HepG2 (cell line): ENCODE measurements around the gene FNDC10. TPM values are rescaled to one million over a fixed set of nuclear protein-coding genes. Genes with fewer than 3 reads are reported as not detected.

Source experiments
- ATM ChIP-seq: fragments of 450-650 bp; IDR thresholded peaks from 2 replicates; pipeline ENCODE4 v1.7.1; 2017; ENCODE audit warnings: mild to moderate bottlenecking, borderline replicate concordance
- CCAR2 ChIP-seq: fragments of 200-400 bp; formaldehyde crosslinking; optimal IDR thresholded peaks from 2 replicates; pipeline ENCODE3; 2018; ENCODE audit warnings: low read depth, mild to moderate bottlenecking, low read length, moderate library complexity
- CCDC6 ChIP-seq: sonication (generic); formaldehyde crosslinking; IDR thresholded peaks from 2 replicates; pipeline ENCODE4 v1.8.1; 2022; ENCODE audit warnings: mild to moderate bottlenecking, missing genetic modification reagents, moderate library complexity
- CHD4 ChIP-seq: fragments of 200-600 bp; sonication (generic); IDR thresholded peaks from 2 replicates; pipeline ENCODE4 v1.7.0; 2017; ENCODE audit warnings: mild to moderate bottlenecking, low read length, borderline replicate concordance
- FOXC1 ChIP-seq: sonication (generic); formaldehyde crosslinking; IDR thresholded peaks from 2 replicates; pipeline ENCODE4 v1.8.0; 2022; ENCODE audit warnings: mild to moderate bottlenecking, missing genetic modification reagents, borderline replicate concordance
- HNF1B ChIP-seq: sonication (generic); formaldehyde crosslinking; IDR thresholded peaks from 2 replicates; pipeline ENCODE4 v1.5.1; 2020; ENCODE audit warnings: mild to moderate bottlenecking, moderate library complexity, missing genetic modification reagents
- IRX3 ChIP-seq: sonication (generic); formaldehyde crosslinking; IDR thresholded peaks from 2 replicates; pipeline ENCODE4 v1.8.1; 2023; ENCODE audit warnings: mild to moderate bottlenecking, low read depth, missing genetic modification reagents, borderline replicate concordance
- MED8 ChIP-seq: sonication (generic); formaldehyde crosslinking; IDR thresholded peaks from 2 replicates; pipeline ENCODE4 v1.8.1; 2023; ENCODE audit warnings: mild to moderate bottlenecking, missing genetic modification reagents; ENCODE audit not compliant: insufficient replicate concordance
- MEIS2 ChIP-seq: sonication (generic); formaldehyde crosslinking; IDR thresholded peaks from 2 replicates; pipeline ENCODE4 v1.9.0; 2021; ENCODE audit warnings: mild to moderate bottlenecking, missing genetic modification reagents
- MYNN ChIP-seq: sonication (generic); formaldehyde crosslinking; IDR thresholded peaks from 2 replicates; pipeline ENCODE4 v1.4.0; 2020; ENCODE audit warnings: mild to moderate bottlenecking, low read depth, missing genetic modification reagents
- NAIF1 ChIP-seq: sonication (generic); formaldehyde crosslinking; IDR thresholded peaks from 2 replicates; pipeline ENCODE4 v1.5.0; 2020; ENCODE audit warnings: mild to moderate bottlenecking, missing genetic modification reagents, borderline replicate concordance
- ONECUT2 ChIP-seq: sonication (generic); formaldehyde crosslinking; IDR thresholded peaks from 2 replicates; pipeline ENCODE4 v1.4.0; 2020; ENCODE audit warnings: missing genetic modification reagents
- REXO4 ChIP-seq: sonication (generic); formaldehyde crosslinking; IDR thresholded peaks from 2 replicates; pipeline ENCODE4 v1.8.0; 2022; ENCODE audit warnings: missing genetic modification reagents, mild to moderate bottlenecking, borderline replicate concordance
- SAFB2 ChIP-seq: sonication (generic); formaldehyde crosslinking; IDR thresholded peaks from 2 replicates; pipeline ENCODE4 v1.5.1; 2020; ENCODE audit warnings: missing genetic modification reagents, low read depth, mild to moderate bottlenecking, borderline replicate concordance
- ZBTB33 ChIP-seq: sonication (generic); formaldehyde crosslinking; IDR thresholded peaks from 2 replicates; pipeline ENCODE4 v1.4.0; 2020; ENCODE audit warnings: missing genetic modification reagents
- ZFP37 ChIP-seq: sonication (generic); formaldehyde crosslinking; IDR thresholded peaks from 2 replicates; pipeline ENCODE4 v1.4.0; 2020; ENCODE audit warnings: missing genetic modification reagents, borderline replicate concordance
- ZNF160 ChIP-seq: sonication (generic); formaldehyde crosslinking; IDR thresholded peaks from 2 replicates; pipeline ENCODE4 v1.8.0; 2022; ENCODE audit warnings: mild to moderate bottlenecking, inconsistent platforms, missing genetic modification reagents
- ZNF225 ChIP-seq: sonication (generic); formaldehyde crosslinking; IDR thresholded peaks from 2 replicates; pipeline ENCODE4 v1.4.0; 2020; ENCODE audit warnings: mild to moderate bottlenecking, missing genetic modification reagents
- ZNF275 ChIP-seq: sonication (generic); formaldehyde crosslinking; IDR thresholded peaks from 2 replicates; pipeline ENCODE4 v1.8.0; 2022; ENCODE audit warnings: missing genetic modification reagents, mild to moderate bottlenecking, inconsistent platforms, borderline replicate concordance
- ZNF367 ChIP-seq: sonication (generic); formaldehyde crosslinking; IDR thresholded peaks from 2 replicates; pipeline ENCODE4 v1.4.0; 2020; ENCODE audit warnings: missing genetic modification reagents, borderline replicate concordance
- ZNF550 ChIP-seq: sonication (generic); formaldehyde crosslinking; IDR thresholded peaks from 2 replicates; pipeline ENCODE4 v1.4.0; 2020; ENCODE audit warnings: mild to moderate bottlenecking, missing genetic modification reagents, borderline replicate concordance
- ZNF556 ChIP-seq: sonication (generic); formaldehyde crosslinking; IDR thresholded peaks from 2 replicates; pipeline ENCODE4 v1.4.0; 2020; ENCODE audit warnings: mild to moderate bottlenecking, missing genetic modification reagents, borderline replicate concordance
- ZNF557 ChIP-seq: sonication (generic); formaldehyde crosslinking; IDR thresholded peaks from 2 replicates; pipeline ENCODE4 v1.4.0; 2020; ENCODE audit warnings: missing genetic modification reagents
- ZNF563 ChIP-seq: sonication (generic); formaldehyde crosslinking; IDR thresholded peaks from 2 replicates; pipeline ENCODE4 v1.8.0; 2022; ENCODE audit warnings: mild to moderate bottlenecking, moderate library complexity, missing genetic modification reagents
- ZNF724P ChIP-seq: sonication (generic); formaldehyde crosslinking; IDR thresholded peaks from 2 replicates; pipeline ENCODE4 v1.8.0; 2022; ENCODE audit warnings: missing genetic modification reagents, borderline replicate concordance
- polyA plus RNA-seq, 8 experiments: library from polyadenylated mRNA; depleted of rRNA in 3 of 8; stranded (reverse) in 7 of 8; unstranded in 1 of 8; fragments of >200 nt; fragmentation: Illumina TruSeq in 4 of 8; extraction: Trizol in 4 of 8; gene quantifications; 2 replicates each; pipeline versions ENCODE4 v1.2.1 to v1.2.3, GENCODE V29; 2011 to 2016; ENCODE audit warnings: low read depth in 4 of 8, missing spikeins in 1 of 8, mixed read lengths in 1 of 8; ENCODE audit not compliant: insufficient read depth in 1 of 8
- total RNA-seq, 5 experiments: library from RNA; depleted of rRNA; stranded (reverse); fragments of >200 nt; fragmentation: Illumina TruSeq; extraction: Trizol; gene quantifications; 2 replicates each; pipeline ENCODE4 v1.2.3, GENCODE V29; 2016; ENCODE audit warnings: low read depth in 1 of 5

The FNDC10 gene
- total and polyA plus RNA-seq, 2 of the 13 experiments (the other 11 are each of a cell fraction or from before 2014, with no cell fraction given) = 2.2 to 2.5 TPM

- TF ChIP-seq REXO4 = no peak
- TF ChIP-seq MED8 (CRISPR knock-in tag) = no peak
- TF ChIP-seq ZNF160 (CRISPR knock-in tag) = no peak
- no peak for TF ChIP-seq ZNF550 (CRISPR knock-in tag)
- TF ChIP-seq CCDC6 (CRISPR knock-in tag) = no peak
- peak; percentile 83 for TF ChIP-seq ZBTB33
- no peak for TF ChIP-seq SAFB2 (CRISPR knock-in tag)
- no peak for TF ChIP-seq ZNF724P (CRISPR knock-in tag)
- TF ChIP-seq CCAR2 = no peak
- TF ChIP-seq ZFP37 (CRISPR knock-in tag) = no peak
- no peak for TF ChIP-seq ZNF367
- TF ChIP-seq MEIS2 (CRISPR knock-in tag) = no peak
- TF ChIP-seq ZNF225 (CRISPR knock-in tag) = no peak
- TF ChIP-seq ZNF557 = no peak
- peak; percentile 89; the same call in 1 of the 2 replicates for TF ChIP-seq ZNF563 (CRISPR knock-in tag)
- TF ChIP-seq NAIF1 = no peak
- TF ChIP-seq ZNF556 (CRISPR knock-in tag) = no peak
- TF ChIP-seq ATM = no peak
- no peak for TF ChIP-seq CHD4
- no peak for TF ChIP-seq ZNF275
- TF ChIP-seq IRX3 (CRISPR knock-in tag) = peak; percentile 59; the same call in 1 of the 2 replicates
- TF ChIP-seq FOXC1 = no peak
- no peak for TF ChIP-seq MYNN (CRISPR knock-in tag)
- no peak for TF ChIP-seq ONECUT2 (CRISPR knock-in tag)
- TF ChIP-seq HNF1B = no peak
Observed at GRCh38 chr1:1599030-1599934, 653 bp downstream of the FNDC10 start (continued).
